Endothelial cell of umbilical vein (primary cell): ENCODE data around the gene ARID1B.

ENCODE experiments used
- EZH2 ChIP-seq: IDR thresholded peaks from 2 replicates; pipeline ENCODE4 v1.6.1; 2012; ENCODE audit warnings: borderline replicate concordance, low read depth, mild to moderate bottlenecking, moderate library complexity, low read length, inconsistent platforms; ENCODE audit not compliant: severe bottlenecking
- JUN ChIP-seq: IDR thresholded peaks from 2 replicates; pipeline ENCODE4 v1.6.1; 2011; ENCODE audit warnings: borderline replicate concordance, low read depth; ENCODE audit not compliant: insufficient read length, insufficient read depth
- MAX ChIP-seq: IDR thresholded peaks from 2 replicates; pipeline ENCODE4 v1.6.1; 2011; ENCODE audit not compliant: insufficient read depth, insufficient read length
- MYC ChIP-seq: IDR thresholded peaks from one replicate; pipeline ENCODE4 v1.6.1; 2011; ENCODE audit warnings: mild to moderate bottlenecking, low read depth, low read length
- POLR2A ChIP-seq: IDR thresholded peaks from 2 replicates; pipeline ENCODE4 v1.6.1; 2012; ENCODE audit warnings: low read depth, mild to moderate bottlenecking, control low read depth, low read length
- POLR2AphosphoS5 ChIP-seq: IDR thresholded peaks from 2 replicates; pipeline ENCODE4 v1.6.1; 2012; ENCODE audit warnings: low read depth, mild to moderate bottlenecking, control low read depth, low read length, moderate library complexity; ENCODE audit not compliant: insufficient read depth
- TF ChIP-seq, protein P1 (sequence below), 2 donors: IDR thresholded peaks; 1 replicate in 1 of 2; 2 replicates in 1 of 2; pipeline ENCODE4 v1.5.1; 2011; ENCODE audit warnings: low read length in 2 of 2, mild to moderate bottlenecking in 2 of 2, moderate library complexity in 2 of 2, control low read depth in 1 of 2, inconsistent platforms in 1 of 2, low read depth in 1 of 2; ENCODE audit not compliant: insufficient read depth in 1 of 2; ENCODE audit errors: extremely low read depth in 1 of 2

- no peak for TF ChIP-seq JUN
- TF ChIP-seq, protein P1, sequence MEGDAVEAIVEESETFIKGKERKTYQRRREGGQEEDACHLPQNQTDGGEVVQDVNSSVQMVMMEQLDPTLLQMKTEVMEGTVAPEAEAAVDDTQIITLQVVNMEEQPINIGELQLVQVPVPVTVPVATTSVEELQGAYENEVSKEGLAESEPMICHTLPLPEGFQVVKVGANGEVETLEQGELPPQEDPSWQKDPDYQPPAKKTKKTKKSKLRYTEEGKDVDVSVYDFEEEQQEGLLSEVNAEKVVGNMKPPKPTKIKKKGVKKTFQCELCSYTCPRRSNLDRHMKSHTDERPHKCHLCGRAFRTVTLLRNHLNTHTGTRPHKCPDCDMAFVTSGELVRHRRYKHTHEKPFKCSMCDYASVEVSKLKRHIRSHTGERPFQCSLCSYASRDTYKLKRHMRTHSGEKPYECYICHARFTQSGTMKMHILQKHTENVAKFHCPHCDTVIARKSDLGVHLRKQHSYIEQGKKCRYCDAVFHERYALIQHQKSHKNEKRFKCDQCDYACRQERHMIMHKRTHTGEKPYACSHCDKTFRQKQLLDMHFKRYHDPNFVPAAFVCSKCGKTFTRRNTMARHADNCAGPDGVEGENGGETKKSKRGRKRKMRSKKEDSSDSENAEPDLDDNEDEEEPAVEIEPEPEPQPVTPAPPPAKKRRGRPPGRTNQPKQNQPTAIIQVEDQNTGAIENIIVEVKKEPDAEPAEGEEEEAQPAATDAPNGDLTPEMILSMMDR (IDR thresholded peaks at IDR 0.05; ENCODE audit: extremely low read depth in 1 of 2, insufficient read depth in 1 of 2, low read depth in 1 of 2, low read length in 2 of 2), result no peak
- TF ChIP-seq POLR2A, result no peak
- TF ChIP-seq EZH2, result no peak
- TF ChIP-seq MYC, result no peak
- TF ChIP-seq MAX, result no peak
- no peak for TF ChIP-seq POLR2AphosphoS5
Observed at GRCh38 chr6:156952401-156952800, 175.2 kb downstream of the ARID1B start.
